ENCODE results near the gene FSD1L.

- TF ChIP-seq CTCF (IDR thresholded peaks at IDR 0.05) = no peak
- TF ChIP-seq ZFX (IDR thresholded peaks at IDR 0.05; ENCODE audit: borderline replicate concordance) = no peak
Measured at GRCh38 chr9:105421864-105422263, 26.0 kb upstream of the FSD1L start.

Data from 22Rv1 (cell line).